ENCODE results near the gene MEIOC.
A peak's percentile ranks its signal among the peaks of the same experiment; 100 is the strongest.
"Not testable (repeated sequence)": the region's sequence is repeated elsewhere in the genome, so short reads cannot be mapped to it uniquely, and the experiment has no call there.

Gene MEIOC

DNA sequence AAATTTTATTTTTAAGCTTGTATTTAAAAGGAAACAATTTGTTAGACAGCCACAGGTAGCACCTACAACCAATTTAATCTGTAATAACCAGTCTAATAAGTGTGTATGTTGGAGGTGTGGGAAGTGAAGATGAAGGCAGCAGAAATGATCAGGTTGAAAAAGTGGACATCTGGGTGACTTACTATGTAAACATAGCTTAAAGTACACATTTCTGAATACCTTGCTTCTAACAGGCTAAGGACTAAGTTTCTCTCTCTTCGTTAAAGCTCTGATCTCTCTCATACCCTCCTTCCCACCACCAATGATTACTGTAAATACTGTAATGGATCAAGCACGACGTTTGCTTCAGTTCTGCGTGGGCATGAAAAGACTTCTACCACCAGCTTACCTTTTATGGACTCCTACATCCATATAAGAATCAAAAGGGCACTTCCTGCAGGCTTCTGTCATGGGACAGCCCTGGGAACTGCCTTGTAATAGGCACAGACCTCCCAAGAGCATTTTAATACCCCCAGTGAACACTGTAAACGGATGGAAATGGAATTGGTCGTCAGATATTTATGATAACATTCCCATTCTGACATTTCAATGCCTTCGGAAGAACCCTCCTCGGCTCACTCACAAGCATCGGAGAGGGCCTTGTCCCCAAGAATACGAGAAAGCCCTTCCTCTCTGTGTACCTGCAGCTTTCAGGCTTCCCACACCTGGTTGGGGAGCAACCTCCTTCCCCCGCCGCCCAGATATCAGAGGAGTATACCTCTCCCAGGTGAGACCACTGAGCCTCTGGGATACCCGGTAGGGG, 32.6 kb downstream of the MEIOC start:
- no peak for DNase-seq (ENCODE audit: low read depth)
- TF ChIP-seq, protein P1, sequence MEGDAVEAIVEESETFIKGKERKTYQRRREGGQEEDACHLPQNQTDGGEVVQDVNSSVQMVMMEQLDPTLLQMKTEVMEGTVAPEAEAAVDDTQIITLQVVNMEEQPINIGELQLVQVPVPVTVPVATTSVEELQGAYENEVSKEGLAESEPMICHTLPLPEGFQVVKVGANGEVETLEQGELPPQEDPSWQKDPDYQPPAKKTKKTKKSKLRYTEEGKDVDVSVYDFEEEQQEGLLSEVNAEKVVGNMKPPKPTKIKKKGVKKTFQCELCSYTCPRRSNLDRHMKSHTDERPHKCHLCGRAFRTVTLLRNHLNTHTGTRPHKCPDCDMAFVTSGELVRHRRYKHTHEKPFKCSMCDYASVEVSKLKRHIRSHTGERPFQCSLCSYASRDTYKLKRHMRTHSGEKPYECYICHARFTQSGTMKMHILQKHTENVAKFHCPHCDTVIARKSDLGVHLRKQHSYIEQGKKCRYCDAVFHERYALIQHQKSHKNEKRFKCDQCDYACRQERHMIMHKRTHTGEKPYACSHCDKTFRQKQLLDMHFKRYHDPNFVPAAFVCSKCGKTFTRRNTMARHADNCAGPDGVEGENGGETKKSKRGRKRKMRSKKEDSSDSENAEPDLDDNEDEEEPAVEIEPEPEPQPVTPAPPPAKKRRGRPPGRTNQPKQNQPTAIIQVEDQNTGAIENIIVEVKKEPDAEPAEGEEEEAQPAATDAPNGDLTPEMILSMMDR (conservative IDR thresholded peaks at IDR 0.05; ENCODE audit: low read length): no peak
- H3K4me3 ChIP-seq (ENCODE audit: low read length): peak overlapping the region; percentile 100

DNA sequence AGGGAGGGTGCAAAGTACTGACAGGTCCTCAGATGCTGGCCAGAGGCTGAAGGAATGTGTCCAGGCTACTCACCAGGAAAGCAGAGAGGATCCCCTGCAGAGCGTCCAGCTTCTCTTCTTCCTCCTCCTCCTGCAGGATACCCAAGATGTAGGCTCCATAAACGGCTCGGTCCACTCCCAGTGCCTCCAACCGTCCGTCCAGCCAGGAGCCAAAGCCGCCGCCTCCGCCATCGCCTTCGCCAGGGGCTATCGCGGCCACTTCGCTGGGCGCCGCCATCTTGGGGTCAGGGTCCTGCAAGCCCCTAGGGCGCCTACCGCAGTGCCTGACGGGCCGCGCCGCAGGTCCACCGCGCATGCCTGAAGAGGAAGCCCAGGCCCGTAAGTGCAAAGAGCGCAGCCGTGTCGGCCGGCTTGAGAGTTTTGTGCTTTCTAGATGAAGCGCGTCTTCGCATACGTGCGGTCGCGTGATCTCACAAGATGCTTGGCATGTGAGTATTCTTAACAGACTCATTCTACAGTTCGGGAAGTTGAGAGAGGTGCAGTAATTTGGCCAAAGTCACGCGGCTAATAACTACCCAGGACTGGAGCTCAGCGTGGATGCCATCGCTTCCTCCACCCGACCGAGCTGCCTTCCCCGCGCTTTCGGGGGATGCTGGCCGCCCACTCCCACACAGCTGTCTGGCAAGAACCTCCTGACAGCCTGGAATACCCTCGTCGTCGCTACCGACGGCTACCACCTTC, 33.4 kb downstream of the MEIOC start, which contains the start of gene CCDC43:
Gene CCDC43, minus strand, starts transcription at position 300 of the 741 bp plus-strand sequence. Its CDS starts 23 bp downstream, at position 277.
- TF ChIP-seq, protein P1 (conservative IDR thresholded peaks at IDR 0.05; ENCODE audit: low read length): no peak
- peak within 1 kb of the TSS; percentile 100 for H3K4me3 ChIP-seq (ENCODE audit: low read length)
- DNase-seq (ENCODE audit: low read depth): peak; percentile 92

DNA sequence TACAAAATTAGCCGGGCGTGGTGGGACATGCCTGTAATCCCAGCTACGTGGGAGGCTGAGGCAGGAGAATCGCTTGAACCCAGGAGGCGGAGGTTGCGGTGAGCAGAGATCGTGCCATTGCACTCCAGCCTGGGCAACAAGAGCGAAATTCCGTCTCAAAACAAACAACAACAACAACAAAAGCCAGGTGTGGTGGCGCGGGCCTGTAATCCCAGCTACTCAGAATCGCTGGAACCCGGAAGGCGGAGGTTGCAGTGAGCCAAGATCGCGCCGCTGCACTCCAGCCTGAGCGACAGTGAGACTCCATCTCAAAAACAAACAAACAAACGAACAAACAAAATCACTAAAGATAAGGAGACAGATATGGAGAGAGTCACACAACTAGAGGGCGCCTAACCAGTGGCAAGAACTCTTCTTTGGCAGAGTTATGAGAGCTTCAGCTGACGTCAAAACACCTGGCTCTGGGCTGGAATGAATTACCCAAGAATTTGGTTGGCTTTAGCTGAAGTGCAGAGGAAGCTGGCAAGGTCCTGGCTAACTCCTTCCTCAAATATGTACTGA, 34.6 kb downstream of the MEIOC start:
- TF ChIP-seq, protein P1 (conservative IDR thresholded peaks at IDR 0.05; ENCODE audit: low read length): peak; percentile 21
- DNase-seq (ENCODE audit: low read depth): peak; percentile 50
- not testable (repeated sequence) for H3K4me3 ChIP-seq (ENCODE audit: low read length)

DNA sequence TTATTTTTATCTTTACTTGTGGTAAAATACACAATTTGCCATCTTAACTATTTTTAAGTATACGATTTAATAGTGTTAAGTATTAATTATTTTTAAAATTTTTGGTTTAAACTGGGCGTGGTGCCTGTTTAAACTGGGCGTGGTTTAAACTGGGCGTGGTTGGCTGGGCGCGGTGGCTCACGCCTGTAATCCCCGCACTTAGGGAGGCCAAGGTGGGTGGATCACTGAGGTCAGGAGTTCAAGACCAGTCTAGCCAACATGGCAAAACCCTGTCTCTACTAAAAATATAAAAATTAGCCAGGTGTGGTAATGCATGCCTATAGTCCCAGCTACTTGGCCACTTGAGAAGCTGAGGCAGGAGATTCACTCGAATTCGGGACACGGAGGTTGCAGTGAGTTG, 37.3 kb downstream of the MEIOC start:
- no peak overlapping the region for H3K4me3 ChIP-seq (ENCODE audit: low read length)
- DNase-seq (ENCODE audit: low read depth): no peak
- TF ChIP-seq, protein P1 (conservative IDR thresholded peaks at IDR 0.05; ENCODE audit: low read length): no peak

DNA sequence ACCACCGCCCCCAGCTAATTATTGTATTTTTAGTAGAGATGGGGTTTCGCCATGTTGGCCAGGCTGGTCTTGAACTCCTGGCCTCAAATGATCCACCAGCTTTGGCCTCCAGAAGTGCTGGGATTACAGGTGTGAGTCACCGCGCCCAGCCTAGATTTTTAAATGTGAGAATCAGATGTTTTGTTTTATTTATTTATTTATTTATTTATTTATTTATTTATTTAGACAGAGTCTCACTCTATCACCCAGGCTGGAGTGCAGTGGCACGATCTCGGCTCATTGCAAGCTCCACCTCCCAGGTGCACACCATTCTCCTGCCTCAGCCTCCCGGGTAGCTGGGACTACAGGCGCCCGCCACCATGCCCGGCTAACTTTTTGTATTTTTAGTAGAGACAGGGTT, 44.0 kb downstream of the MEIOC start:
- DNase-seq (ENCODE audit: low read depth); H3K4me3 ChIP-seq (ENCODE audit: low read length): not testable (repeated sequence)

DNA sequence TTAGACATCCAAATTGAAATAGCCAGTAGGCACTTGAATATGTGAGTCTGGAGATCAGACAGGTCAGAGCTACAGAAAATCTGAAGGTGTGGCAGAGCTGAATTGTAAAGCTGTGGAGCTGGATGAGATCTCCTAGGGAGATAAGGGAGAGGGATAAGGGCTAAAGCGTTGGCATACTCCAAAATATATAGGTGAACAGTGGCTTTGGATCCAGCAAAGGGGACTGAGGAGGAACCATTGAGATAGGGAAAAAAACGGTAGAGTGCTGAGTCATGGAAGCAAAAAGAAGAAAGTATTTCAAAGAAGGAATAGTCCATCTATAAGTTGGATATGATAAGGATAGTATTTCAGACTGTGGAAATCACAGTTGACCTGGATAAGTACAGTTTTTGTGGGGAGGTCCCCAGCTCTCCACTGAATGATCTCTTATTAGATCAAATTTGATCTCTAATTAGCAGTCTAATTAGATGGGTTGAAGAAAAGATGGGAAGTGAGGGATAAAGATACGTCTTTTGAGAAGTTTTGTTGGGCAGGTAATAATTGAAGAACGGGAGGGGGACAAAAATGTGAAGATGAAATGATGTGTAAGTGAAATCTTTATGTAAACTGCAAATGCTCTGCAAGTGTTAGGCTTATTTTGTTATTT, 51.6 kb downstream of the MEIOC start:
- H3K4me3 ChIP-seq (ENCODE audit: low read length): peak overlapping the region; percentile 97
- DNase-seq (ENCODE audit: low read depth): no peak
- TF ChIP-seq, protein P1 (conservative IDR thresholded peaks at IDR 0.05; ENCODE audit: low read length): no peak
